SK-N-SH treated with all-trans-retinoic acid at 6 μM for 48 hours (cell line): Measurements from ENCODE around the gene KIF23.

Source experiments
- CREB5 ChIP-seq: fragments of 250-450 bp; sonication (Bioruptor Pico); IDR thresholded peaks from 2 replicates; pipeline ENCODE4 v1.5.1; 2020; ENCODE audit warnings: low read depth, mild to moderate bottlenecking, moderate library complexity
- ESRRG ChIP-seq: fragments of 250-450 bp; sonication (Bioruptor Pico); IDR thresholded peaks from 2 replicates; pipeline ENCODE4 v1.6.1; 2021; ENCODE audit warnings: mild to moderate bottlenecking
- ISL1 ChIP-seq: fragments of 250-450 bp; sonication (Bioruptor Pico); IDR thresholded peaks from 2 replicates; pipeline ENCODE4 v2.1.2; 2022; ENCODE audit warnings: mild to moderate bottlenecking, moderate library complexity
- OSR1 ChIP-seq: fragments of 250-450 bp; sonication (Bioruptor Pico); IDR thresholded peaks from 2 replicates; pipeline ENCODE4 v1.8.0; 2022; ENCODE audit warnings: moderate library complexity, mild to moderate bottlenecking, inconsistent platforms
- TCF4 ChIP-seq: fragments of 250-450 bp; sonication (Bioruptor Pico); IDR thresholded peaks from 2 replicates; pipeline ENCODE4 v1.8.0; 2021; ENCODE audit warnings: mild to moderate bottlenecking, moderate library complexity, borderline replicate concordance
- TOX ChIP-seq: fragments of 250-450 bp; sonication (Bioruptor Pico); IDR thresholded peaks from 2 replicates; pipeline ENCODE4 v1.8.0; 2021; ENCODE audit warnings: mild to moderate bottlenecking, moderate library complexity, borderline replicate concordance
- ZFP3 ChIP-seq: fragments of 250-450 bp; sonication (Bioruptor Pico); IDR thresholded peaks from 2 replicates; pipeline ENCODE4 v1.5.0; 2020; ENCODE audit warnings: mild to moderate bottlenecking, moderate library complexity
- ZFP30 ChIP-seq: fragments of 450-650 bp; formaldehyde crosslinking; IDR thresholded peaks from 2 replicates; pipeline ENCODE4 v1.5.0; 2022; ENCODE audit warnings: mild to moderate bottlenecking, moderate library complexity
- ZNF8 ChIP-seq: fragments of 450-650 bp; formaldehyde crosslinking; IDR thresholded peaks from 2 replicates; pipeline ENCODE4 v1.5.0; 2020; ENCODE audit warnings: mild to moderate bottlenecking, moderate library complexity
- TF ChIP-seq, protein P1 (sequence below): fragments of 250-450 bp; sonication (Bioruptor Pico); IDR thresholded peaks from 2 replicates; pipeline ENCODE4 v1.5.1; 2021; ENCODE audit warnings: mild to moderate bottlenecking, moderate library complexity
- TF ChIP-seq, protein P2 (sequence below): fragments of 250-450 bp; sonication (Bioruptor Pico); IDR thresholded peaks from 2 replicates; pipeline ENCODE4 v1.8.0; 2020; ENCODE audit warnings: mild to moderate bottlenecking, moderate library complexity, borderline replicate concordance

- TF ChIP-seq TOX (CRISPR knock-in tag) (no peak), CREB5 (CRISPR knock-in tag) (no peak), TCF4 (CRISPR knock-in tag) (no peak), ZNF8 (CRISPR knock-in tag) (no peak), ZFP30 (CRISPR knock-in tag) (no peak), ZFP3 (no peak), ISL1 (CRISPR knock-in tag) (no peak), OSR1 (CRISPR knock-in tag) (no peak), ESRRG (no peak)
- TF ChIP-seq, protein P1, sequence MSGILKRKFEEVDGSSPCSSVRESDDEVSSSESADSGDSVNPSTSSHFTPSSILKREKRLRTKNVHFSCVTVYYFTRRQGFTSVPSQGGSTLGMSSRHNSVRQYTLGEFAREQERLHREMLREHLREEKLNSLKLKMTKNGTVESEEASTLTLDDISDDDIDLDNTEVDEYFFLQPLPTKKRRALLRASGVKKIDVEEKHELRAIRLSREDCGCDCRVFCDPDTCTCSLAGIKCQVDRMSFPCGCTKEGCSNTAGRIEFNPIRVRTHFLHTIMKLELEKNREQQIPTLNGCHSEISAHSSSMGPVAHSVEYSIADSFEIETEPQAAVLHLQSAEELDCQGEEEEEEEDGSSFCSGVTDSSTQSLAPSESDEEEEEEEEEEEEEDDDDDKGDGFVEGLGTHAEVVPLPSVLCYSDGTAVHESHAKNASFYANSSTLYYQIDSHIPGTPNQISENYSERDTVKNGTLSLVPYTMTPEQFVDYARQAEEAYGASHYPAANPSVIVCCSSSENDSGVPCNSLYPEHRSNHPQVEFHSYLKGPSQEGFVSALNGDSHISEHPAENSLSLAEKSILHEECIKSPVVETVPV (CRISPR knock-in tag) = no peak
- TF ChIP-seq, protein P2, sequence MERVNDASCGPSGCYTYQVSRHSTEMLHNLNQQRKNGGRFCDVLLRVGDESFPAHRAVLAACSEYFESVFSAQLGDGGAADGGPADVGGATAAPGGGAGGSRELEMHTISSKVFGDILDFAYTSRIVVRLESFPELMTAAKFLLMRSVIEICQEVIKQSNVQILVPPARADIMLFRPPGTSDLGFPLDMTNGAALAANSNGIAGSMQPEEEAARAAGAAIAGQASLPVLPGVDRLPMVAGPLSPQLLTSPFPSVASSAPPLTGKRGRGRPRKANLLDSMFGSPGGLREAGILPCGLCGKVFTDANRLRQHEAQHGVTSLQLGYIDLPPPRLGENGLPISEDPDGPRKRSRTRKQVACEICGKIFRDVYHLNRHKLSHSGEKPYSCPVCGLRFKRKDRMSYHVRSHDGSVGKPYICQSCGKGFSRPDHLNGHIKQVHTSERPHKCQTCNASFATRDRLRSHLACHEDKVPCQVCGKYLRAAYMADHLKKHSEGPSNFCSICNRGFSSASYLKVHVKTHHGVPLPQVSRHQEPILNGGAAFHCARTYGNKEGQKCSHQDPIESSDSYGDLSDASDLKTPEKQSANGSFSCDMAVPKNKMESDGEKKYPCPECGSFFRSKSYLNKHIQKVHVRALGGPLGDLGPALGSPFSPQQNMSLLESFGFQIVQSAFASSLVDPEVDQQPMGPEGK = no peak
These were observed 70.7 kb downstream of the KIF23 start for GRCh38 chr15:69484837-69485236.
